MCF 10A (cell line): ENCODE data around the gene NT5DC3. TPM values are rescaled to one million over a fixed set of nuclear protein-coding genes. Genes with fewer than 3 reads are reported as not detected.
A peak's percentile ranks its signal among the peaks of the same experiment; 100 is the strongest.

ENCODE experiments used
- BruUV-seq: library from RNA; stranded (reverse); fragments of 400-500 nt; replicated peaks from 2 replicates; lab custom pipeline; 2021; lab: Mats Ljungman, UMichigan
- CTCF ChIA-PET: fragments of 300-600 bp; sonication (Branson Sonifier 250); formaldehyde crosslinking; extraction: SDS; loops from one replicate; lab custom pipeline; 2021; ENCODE audit warnings: antibody characterized with exemption, inconsistent platforms; lab: Yijun Ruan, JAX
- POLR2A ChIA-PET: fragments of 300-600, 350-650 bp; sonication (Branson Sonifier 250); formaldehyde crosslinking; extraction: SDS; loops from one replicate; lab custom pipeline; 2020; ENCODE audit warnings: antibody characterized with exemption, inconsistent platforms; lab: Yijun Ruan, JAX
- DNase-seq: peaks from one replicate; pipeline ENCODE4 v3.0.0-alpha.2; 2018; ENCODE audit not compliant: unreplicated experiment
- H3K27ac Mint-ChIP-seq: one replicate; pipeline ENCODE4 v1.8.0; 2022; ENCODE audit warnings: mild to moderate bottlenecking, low read depth, mixed read lengths; ENCODE audit not compliant: unreplicated experiment
- H3K27me3 Mint-ChIP-seq: one replicate; pipeline ENCODE4 v1.8.0; 2022; ENCODE audit warnings: mixed read lengths; ENCODE audit not compliant: insufficient read depth, unreplicated experiment
- H3K36me3 Mint-ChIP-seq: one replicate; pipeline ENCODE4 v1.8.0; 2022; ENCODE audit warnings: mild to moderate bottlenecking, moderate library complexity, mixed read lengths; ENCODE audit not compliant: insufficient read depth, unreplicated experiment
- H3K4me1 Mint-ChIP-seq: one replicate; pipeline ENCODE4 v1.8.0; 2022; ENCODE audit warnings: mixed read lengths; ENCODE audit not compliant: insufficient read depth, unreplicated experiment
- H3K4me3 Mint-ChIP-seq: one replicate; pipeline ENCODE4 v1.8.0; 2022; ENCODE audit warnings: mild to moderate bottlenecking, moderate library complexity, mixed read lengths; ENCODE audit not compliant: unreplicated experiment
- H3K9me3 Mint-ChIP-seq: one replicate; pipeline ENCODE4 v1.8.0; 2022; ENCODE audit warnings: mixed read lengths; ENCODE audit not compliant: unreplicated experiment
- intact Hi-C: fragments of 100-400 bp; cut with micrococcal nuclease; formaldehyde crosslinking; loops from 2 replicates; pipeline ENCODE4 v1.14.1; 2022
- total RNA-seq: library from RNA; stranded (reverse); gene quantifications from 2 replicates; pipeline ENCODE4 v1.2.3, GENCODE V29; 2022
- TF ChIP-seq, protein P1 (sequence below): fragments of 200-600 bp; IDR thresholded peaks from one replicate; pipeline ENCODE4 v1.8.0; 2022; ENCODE audit warnings: antibody characterized with exemption, mild to moderate bottlenecking; ENCODE audit not compliant: unreplicated experiment

NT5DC3 gene
- total RNA-seq, 1 experiment from 2014 or later: 15.1 TPM

DNA sequence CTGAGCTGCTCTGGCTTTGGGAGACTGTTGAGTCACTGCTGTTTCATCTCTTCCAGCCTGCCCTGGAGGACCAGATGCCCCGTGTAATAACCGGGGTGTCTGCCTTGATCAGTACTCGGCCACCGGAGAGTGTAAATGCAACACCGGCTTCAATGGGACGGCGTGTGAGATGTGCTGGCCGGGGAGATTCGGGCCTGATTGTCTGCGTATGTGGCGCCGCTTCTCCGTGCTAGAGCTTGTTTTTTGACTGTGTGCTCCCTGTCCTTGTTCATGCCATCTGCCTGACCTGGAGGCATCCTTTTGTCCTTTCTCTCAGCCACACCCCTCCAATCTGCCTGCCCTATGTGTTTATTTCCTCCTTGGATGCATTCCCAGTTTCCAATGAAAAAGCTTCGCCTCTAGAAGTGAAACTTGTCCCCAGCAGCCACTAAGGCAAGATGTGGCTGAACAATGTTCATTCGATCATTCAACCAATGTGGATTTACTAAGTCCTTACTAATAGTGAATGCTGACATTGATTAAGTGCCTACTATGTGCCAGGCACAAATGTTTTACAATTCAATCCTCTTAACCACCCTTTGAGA lies 98.6 kb downstream of the NT5DC3 start:
- peaks cover 10% of the 10 kb centered on the region for H3K4me1 Mint-ChIP-seq
- ChIA-PET CTCF (interaction anchor here (0.6 to 1.0 kb wide), 4 partner anchors 9 to 458 kb away, joined by 3 to 5 read pairs (median 3); no protein-coding TSS in a partner anchor), POLR2A (no interaction called here)
- H3K9me3 Mint-ChIP-seq: no peaks in the 10 kb centered on the region
- DNase-seq: peak; percentile 59
- no TSS peak for BruUV-seq
- no peaks in the 10 kb centered on the region for H3K36me3 Mint-ChIP-seq
- no peak overlapping the region for H3K27ac Mint-ChIP-seq
- H3K27me3 Mint-ChIP-seq: no peaks in the 10 kb centered on the region
- no peak overlapping the region for H3K4me3 Mint-ChIP-seq
- TF ChIP-seq, protein P1, sequence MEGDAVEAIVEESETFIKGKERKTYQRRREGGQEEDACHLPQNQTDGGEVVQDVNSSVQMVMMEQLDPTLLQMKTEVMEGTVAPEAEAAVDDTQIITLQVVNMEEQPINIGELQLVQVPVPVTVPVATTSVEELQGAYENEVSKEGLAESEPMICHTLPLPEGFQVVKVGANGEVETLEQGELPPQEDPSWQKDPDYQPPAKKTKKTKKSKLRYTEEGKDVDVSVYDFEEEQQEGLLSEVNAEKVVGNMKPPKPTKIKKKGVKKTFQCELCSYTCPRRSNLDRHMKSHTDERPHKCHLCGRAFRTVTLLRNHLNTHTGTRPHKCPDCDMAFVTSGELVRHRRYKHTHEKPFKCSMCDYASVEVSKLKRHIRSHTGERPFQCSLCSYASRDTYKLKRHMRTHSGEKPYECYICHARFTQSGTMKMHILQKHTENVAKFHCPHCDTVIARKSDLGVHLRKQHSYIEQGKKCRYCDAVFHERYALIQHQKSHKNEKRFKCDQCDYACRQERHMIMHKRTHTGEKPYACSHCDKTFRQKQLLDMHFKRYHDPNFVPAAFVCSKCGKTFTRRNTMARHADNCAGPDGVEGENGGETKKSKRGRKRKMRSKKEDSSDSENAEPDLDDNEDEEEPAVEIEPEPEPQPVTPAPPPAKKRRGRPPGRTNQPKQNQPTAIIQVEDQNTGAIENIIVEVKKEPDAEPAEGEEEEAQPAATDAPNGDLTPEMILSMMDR: no peak
- intact Hi-C loops: no loop called here

DNA sequence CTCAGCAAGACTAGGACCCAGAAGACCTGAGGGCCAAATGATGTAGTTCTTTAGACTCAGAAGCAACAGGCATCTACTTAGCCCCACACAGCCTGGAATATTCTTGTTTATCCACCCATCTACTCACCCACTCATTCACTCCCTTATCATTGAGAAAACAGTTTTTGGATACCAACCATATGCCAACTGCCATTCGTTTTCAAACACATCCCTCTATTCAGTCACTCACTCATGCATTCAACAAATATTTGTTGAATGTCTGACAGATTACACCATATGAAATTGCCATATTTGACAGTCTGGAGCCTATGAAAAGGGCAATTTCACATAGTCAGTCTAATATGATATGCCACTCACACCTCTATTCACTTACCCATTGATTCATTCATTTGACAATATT lies 103.2 kb downstream of the NT5DC3 start:
- intact Hi-C loops: no loop called here
- no TSS peak for BruUV-seq
- peaks cover 10% of the 10 kb centered on the region for H3K4me1 Mint-ChIP-seq
- ChIA-PET POLR2A (no interaction called here), CTCF (no interaction called here)
- peaks cover 21% of the 10 kb centered on the region for H3K27me3 Mint-ChIP-seq
- H3K36me3 Mint-ChIP-seq: no peaks in the 10 kb centered on the region
- no peak overlapping the region for H3K27ac Mint-ChIP-seq
- H3K9me3 Mint-ChIP-seq: no peaks in the 10 kb centered on the region
- no peak for DNase-seq
- TF ChIP-seq, protein P1: no peak
- no peak overlapping the region for H3K4me3 Mint-ChIP-seq

DNA sequence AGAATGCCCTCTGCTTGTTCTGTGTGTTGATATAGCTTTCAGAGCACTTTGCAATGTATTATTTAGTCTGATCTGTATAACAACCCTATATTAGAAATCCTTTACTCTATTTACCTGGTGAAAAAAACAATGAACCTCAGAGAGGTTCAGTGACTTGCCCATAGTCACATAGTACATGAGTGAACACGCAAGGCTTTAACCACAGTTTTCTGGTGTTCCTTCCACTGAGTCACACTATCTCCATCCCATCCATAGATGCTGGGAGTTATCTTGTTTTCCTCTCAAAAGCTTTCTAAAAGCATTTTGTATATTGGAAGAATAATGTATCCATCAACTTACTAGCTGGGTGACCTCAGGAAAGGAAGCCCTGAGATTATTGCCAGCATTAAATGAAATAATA lies 104.5 kb downstream of the NT5DC3 start:
- Mint-ChIP-seq H3K4me3 (no peak overlapping the region), H3K4me1 (no peaks in the 10 kb centered on the region), H3K27me3 (peaks cover 21% of the 10 kb centered on the region), H3K36me3 (no peaks in the 10 kb centered on the region), H3K9me3 (no peaks in the 10 kb centered on the region), H3K27ac (no peak overlapping the region)
- intact Hi-C loops: no loop called here
- TF ChIP-seq, protein P1: no peak
- ChIA-PET POLR2A (no interaction called here), CTCF (interaction anchor here (1.0 kb wide), 1 partner anchor 9 kb away, joined by 5 read pairs; no protein-coding TSS in a partner anchor)
- BruUV-seq: no TSS peak
- DNase-seq: no peak

DNA sequence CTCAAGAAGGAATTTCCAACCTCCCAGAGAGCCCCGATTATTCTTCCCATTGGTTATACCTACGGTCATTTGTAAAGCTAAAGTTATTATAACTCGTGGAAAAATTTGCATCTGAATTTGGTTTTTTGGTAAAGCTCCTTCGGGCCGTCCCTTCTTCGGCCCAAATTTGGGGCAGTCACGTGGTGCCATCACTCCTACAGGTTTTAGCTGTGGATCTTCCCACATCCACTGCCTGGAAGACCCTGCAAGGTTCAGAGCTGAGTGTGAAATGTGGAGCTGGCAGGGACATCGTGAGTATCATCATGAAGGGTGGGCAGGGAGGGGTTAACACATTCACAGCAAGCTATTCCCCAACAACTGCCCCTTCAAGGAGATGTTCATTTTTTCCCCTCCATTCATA lies 105.7 kb downstream of the NT5DC3 start:
- H3K9me3 Mint-ChIP-seq: no peaks in the 10 kb centered on the region
- CTCF ChIA-PET: no interaction called here
- H3K4me1 Mint-ChIP-seq: no peaks in the 10 kb centered on the region
- no peak overlapping the region for H3K27ac Mint-ChIP-seq
- DNase-seq: no peak
- peaks cover 21% of the 10 kb centered on the region for H3K27me3 Mint-ChIP-seq
- no TSS peak for BruUV-seq
- POLR2A ChIA-PET: no interaction called here
- intact Hi-C loops: no loop called here
- TF ChIP-seq, protein P1: no peak
- H3K4me3 Mint-ChIP-seq: no peak overlapping the region
- H3K36me3 Mint-ChIP-seq: no peaks in the 10 kb centered on the region
